ENCODE results near the gene PI4KA. TPM values are rescaled to one million over a fixed set of nuclear protein-coding genes. Genes with fewer than 3 reads are reported as not detected.

Gene PI4KA
- total RNA-seq, 3 donors from 2014 or later, result 62.7 to 103 (median 73.5) TPM

DNA sequence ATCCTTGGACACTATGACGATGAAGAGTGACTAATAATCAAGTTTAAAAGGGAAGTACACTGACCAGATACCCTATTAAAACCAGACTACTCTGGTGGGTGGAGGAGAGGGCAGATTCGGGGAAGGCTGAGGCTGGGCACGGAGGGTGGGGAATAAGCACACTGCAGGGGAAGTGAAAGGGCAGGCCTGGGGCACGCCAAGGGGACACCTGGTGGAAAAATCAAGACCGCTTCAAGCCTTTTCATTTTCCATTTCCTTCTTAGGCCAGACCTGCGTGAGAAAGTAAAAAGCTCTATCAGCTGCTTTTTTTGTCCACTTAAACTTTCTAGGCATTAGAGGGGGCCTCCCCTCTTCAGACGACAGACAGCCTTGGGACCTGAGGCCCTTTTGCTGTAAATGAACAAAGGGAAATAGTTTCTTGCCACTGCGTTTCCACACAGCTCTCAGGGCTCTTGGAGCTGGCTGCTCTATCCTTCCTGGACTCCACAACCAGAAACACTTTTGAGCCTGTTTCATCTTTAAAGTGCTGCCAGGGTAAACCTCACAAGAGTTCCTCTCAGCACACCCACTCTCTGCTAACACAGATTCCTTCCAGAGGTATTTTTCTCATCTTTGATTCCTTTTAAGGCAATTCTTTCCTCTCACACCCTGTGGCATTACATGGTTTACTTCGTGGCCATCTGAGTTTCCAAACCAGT lies 109.7 kb downstream of the PI4KA start:
- peak overlapping the region; percentile 58 to 76 for H3K27ac ChIP-seq
- peak in 1 of 2 donors; percentile 59 for DNase-seq (ENCODE audit: low spot score in 2 of 2)

DNA sequence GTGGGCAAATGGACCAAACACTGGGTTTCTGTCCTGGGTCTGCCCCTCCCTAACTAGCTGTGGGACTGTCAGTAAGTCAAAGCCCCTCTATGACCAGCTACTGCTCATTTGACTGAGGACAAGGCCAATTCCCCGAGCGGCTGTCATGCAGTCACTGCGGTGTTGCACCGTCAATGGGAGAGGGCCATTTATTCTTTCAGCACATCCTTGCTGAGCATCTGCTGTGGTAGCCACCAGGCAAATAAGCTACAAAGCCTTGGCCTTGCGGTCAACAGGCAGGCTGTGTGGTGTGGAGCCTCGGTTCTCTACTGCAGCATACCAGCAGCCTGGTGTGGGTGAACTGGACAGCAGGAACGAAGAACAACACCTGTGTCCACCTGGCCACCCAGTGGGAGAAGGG lies 110.5 kb downstream of the PI4KA start:
- no peak overlapping the region for H3K4me3 ChIP-seq
- H3K36me3 ChIP-seq, result no peaks in the 10 kb centered on the region
- H3K27ac ChIP-seq, result peak overlapping the region; percentile 58 to 76
- peaks cover 0 to 32% of the 10 kb centered on the region in 2 donors for H3K4me1 ChIP-seq
- TF ChIP-seq, protein P1, sequence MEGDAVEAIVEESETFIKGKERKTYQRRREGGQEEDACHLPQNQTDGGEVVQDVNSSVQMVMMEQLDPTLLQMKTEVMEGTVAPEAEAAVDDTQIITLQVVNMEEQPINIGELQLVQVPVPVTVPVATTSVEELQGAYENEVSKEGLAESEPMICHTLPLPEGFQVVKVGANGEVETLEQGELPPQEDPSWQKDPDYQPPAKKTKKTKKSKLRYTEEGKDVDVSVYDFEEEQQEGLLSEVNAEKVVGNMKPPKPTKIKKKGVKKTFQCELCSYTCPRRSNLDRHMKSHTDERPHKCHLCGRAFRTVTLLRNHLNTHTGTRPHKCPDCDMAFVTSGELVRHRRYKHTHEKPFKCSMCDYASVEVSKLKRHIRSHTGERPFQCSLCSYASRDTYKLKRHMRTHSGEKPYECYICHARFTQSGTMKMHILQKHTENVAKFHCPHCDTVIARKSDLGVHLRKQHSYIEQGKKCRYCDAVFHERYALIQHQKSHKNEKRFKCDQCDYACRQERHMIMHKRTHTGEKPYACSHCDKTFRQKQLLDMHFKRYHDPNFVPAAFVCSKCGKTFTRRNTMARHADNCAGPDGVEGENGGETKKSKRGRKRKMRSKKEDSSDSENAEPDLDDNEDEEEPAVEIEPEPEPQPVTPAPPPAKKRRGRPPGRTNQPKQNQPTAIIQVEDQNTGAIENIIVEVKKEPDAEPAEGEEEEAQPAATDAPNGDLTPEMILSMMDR (IDR thresholded peaks at IDR 0.05), result no peak
- no peak for TF ChIP-seq POLR2A (IDR thresholded peaks at IDR 0.05)
- TF ChIP-seq POLR2AphosphoS5 (IDR thresholded peaks at IDR 0.05), result no peak
- no peaks in the 10 kb centered on the region for H3K9me3 ChIP-seq
- intact Hi-C loops (cut with DNase I; ENCODE audit: low total_unique reads), result no loop called here
- no peak for DNase-seq (ENCODE audit: low spot score in 2 of 2)
- no peaks in the 10 kb centered on the region for H3K27me3 ChIP-seq

More for the DNA sequence above, 109.7 kb downstream of the PI4KA start:
- intact Hi-C loops (cut with DNase I; ENCODE audit: low total_unique reads), result no loop called here
- Histone ChIP-seq H3K27me3 (no peaks in the 10 kb centered on the region), H3K9me3 (no peaks in the 10 kb centered on the region), H3K4me3 (no peak overlapping the region), H3K4me1 (peaks cover 0 to 32% of the 10 kb centered on the region in 2 donors), H3K36me3 (no peaks in the 10 kb centered on the region)
- TF ChIP-seq POLR2A (IDR thresholded peaks at IDR 0.05) (no peak), POLR2AphosphoS5 (IDR thresholded peaks at IDR 0.05) (peak in 1 of 3 donors; percentile 21)
- TF ChIP-seq, protein P1 (IDR thresholded peaks at IDR 0.05), result no peak

DNA sequence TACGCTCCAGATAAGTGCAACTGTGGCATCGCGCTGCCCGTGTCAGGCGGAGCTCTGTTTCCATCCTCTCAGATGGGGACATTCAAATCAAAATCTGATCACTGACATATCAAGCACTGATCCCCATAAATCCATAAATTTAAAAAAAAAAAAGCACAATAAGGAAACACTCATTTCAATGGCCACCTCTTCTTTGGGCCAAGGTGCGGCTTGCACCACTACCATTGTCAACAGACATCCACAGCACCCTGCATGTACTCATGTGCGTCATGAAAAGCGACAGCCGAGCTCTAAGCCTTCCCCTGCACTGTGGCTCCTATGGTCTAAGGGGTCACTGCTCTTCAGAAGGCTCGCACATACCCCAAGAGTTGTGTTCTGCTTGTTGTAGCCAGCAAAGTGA lies 111.4 kb downstream of the PI4KA start:
- H3K36me3 ChIP-seq, result no peaks in the 10 kb centered on the region

DNA sequence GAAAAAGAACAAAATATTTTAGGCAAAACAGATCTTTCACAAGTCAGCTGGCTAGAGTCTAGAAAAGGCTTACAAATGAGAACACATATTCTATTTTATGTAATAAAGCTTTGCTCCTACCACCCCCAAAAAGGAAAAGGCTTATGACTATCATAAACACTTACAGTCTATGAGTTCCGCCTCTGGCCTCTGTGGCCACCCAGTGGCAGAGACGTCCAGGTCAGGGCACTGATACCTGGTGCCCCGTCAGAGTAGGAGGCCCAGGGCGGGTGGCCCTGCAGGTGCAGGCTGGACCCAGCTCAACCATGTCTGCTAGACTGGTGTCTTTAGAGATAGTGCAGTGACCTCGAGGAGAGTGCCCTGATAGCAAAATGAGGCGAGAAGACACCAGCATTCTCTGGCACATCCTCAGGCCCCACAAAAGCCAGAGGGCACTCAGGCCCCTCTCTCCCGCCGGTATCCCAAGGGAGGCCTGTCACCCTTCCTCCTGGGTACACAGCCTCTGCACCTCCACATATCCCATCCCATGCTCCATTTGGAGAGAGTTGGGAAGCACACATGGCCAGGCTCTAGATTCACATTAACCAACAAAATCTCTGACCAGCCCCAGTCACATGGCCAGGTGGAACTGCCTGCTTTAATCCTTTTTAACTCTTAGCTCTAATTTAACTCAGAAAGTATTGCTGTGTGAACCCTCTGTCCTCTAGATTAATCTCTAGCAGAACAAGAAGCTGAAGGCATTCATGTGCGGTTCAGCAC lies 112.0 kb downstream of the PI4KA start:
- H3K4me1 ChIP-seq, result peaks cover 0 to 32% of the 10 kb centered on the region in 2 donors
- no peaks in the 10 kb centered on the region for H3K9me3 ChIP-seq
- no peaks in the 10 kb centered on the region for H3K27me3 ChIP-seq
- H3K27ac ChIP-seq, result no peak overlapping the region
- no peaks in the 10 kb centered on the region for H3K36me3 ChIP-seq
- intact Hi-C loops (cut with DNase I; ENCODE audit: low total_unique reads), result no loop called here
- DNase-seq (ENCODE audit: low spot score in 2 of 2), result no peak
- TF ChIP-seq, protein P1 (IDR thresholded peaks at IDR 0.05), result no peak
- TF ChIP-seq POLR2A (IDR thresholded peaks at IDR 0.05) (no peak), POLR2AphosphoS5 (IDR thresholded peaks at IDR 0.05) (no peak)
- H3K4me3 ChIP-seq, result no peak overlapping the region

More for the DNA sequence above, 111.4 kb downstream of the PI4KA start:
- intact Hi-C loops (cut with DNase I; ENCODE audit: low total_unique reads), result no loop called here
- Histone ChIP-seq H3K4me3 (no peak overlapping the region), H3K4me1 (peaks cover 0 to 32% of the 10 kb centered on the region in 2 donors), H3K9me3 (no peaks in the 10 kb centered on the region), H3K27ac (peak overlapping the region in 1 of 2 donors; percentile 76), H3K27me3 (no peaks in the 10 kb centered on the region)
- TF ChIP-seq POLR2AphosphoS5 (IDR thresholded peaks at IDR 0.05), result no peak
- TF ChIP-seq, protein P1 (IDR thresholded peaks at IDR 0.05), result no peak
- no peak for TF ChIP-seq POLR2A (IDR thresholded peaks at IDR 0.05)
- no peak for DNase-seq (ENCODE audit: low spot score in 2 of 2)

DNA sequence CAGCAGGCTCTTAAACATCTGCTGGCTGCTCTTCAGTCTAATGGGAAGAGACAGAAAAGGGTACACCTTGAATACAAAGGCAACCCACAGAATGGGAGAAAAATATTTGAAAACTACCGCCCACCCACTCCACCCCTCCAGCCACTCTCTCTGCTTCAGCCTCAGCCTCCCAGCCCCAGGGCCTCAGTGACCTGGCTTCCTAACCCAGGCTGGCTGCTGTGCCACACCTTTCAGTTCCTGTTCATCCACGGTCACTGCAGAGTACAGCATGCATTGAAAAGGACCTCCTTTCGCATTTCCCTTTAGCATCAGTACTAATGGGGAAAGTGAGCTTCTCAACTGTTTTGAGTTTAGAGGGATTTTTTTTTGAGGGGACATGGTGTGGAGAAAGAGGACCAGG lies 113.5 kb downstream of the PI4KA start:
- TF ChIP-seq POLR2A (IDR thresholded peaks at IDR 0.05), result no peak
- TF ChIP-seq, protein P1 (IDR thresholded peaks at IDR 0.05), result no peak
- no peak for TF ChIP-seq POLR2AphosphoS5 (IDR thresholded peaks at IDR 0.05)
- no peaks in the 10 kb centered on the region for H3K9me3 ChIP-seq
- peaks cover 0 to 22% of the 10 kb centered on the region in 2 donors for H3K4me1 ChIP-seq
- DNase-seq (ENCODE audit: low spot score in 2 of 2), result no peak
- intact Hi-C loops (cut with DNase I; ENCODE audit: low total_unique reads), result no loop called here
- no peaks in the 10 kb centered on the region for H3K27me3 ChIP-seq
- H3K36me3 ChIP-seq, result no peaks in the 10 kb centered on the region
- H3K4me3 ChIP-seq, result no peak overlapping the region
- H3K27ac ChIP-seq, result no peak overlapping the region

All from breast epithelium (tissue), 4 donors.